ENCODE data around the gene PNPLA1. TPM values are rescaled to one million over a fixed set of nuclear protein-coding genes. Genes with fewer than 3 reads are reported as not detected.

PNPLA1 gene
- total RNA-seq, 2 donors from 2014 or later, result 2.0 TPM; not detected in 1

- 91% methylated on average over 4 of the region's 4 CpGs for WGBS
- H3K36me3 ChIP-seq, result no peaks in the 10 kb centered on the region
- no peak for TF ChIP-seq POLR2AphosphoS5 (IDR thresholded peaks at IDR 0.05)
- no peak for DNase-seq (ENCODE audit: low spot score)
- no peak overlapping the region for H3K27ac ChIP-seq
- H3K9me3 ChIP-seq, result no peaks in the 10 kb centered on the region
- no peak overlapping the region for H3K4me3 ChIP-seq
- intact Hi-C loops (cut with DNase I), result no loop called here
- no peaks in the 10 kb centered on the region for H3K4me1 ChIP-seq (replicated peaks)
- no peaks in the 10 kb centered on the region for H3K27me3 ChIP-seq (replicated peaks; ENCODE audit: insufficient read depth)
Measured at GRCh38 chr6:36280983-36281382, 11.1 kb downstream of the PNPLA1 start.

DNA sequence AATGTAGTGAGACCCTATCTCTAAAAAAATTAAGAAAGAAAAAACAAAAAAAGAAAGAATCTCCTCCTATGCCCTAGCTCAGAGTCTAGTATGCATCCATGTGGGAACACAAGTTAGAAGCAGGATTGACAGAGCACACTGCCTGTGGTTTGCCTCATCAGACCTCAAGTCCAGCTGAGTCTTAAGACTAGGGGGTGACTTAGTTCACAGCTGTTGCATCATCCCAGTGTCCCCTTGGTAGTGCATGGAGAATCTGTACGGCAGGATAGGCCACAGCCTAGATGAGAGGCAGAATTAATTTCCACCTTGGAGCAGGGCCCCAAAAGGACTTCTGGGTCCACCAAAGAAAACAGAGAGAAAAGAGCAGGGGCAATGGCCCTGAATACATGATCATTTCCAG is 13.7 kb downstream of the PNPLA1 start:
- intact Hi-C loops (cut with DNase I), result no loop called here
- no peaks in the 10 kb centered on the region for H3K9me3 ChIP-seq
- DNase-seq (ENCODE audit: low spot score), result no peak

DNA sequence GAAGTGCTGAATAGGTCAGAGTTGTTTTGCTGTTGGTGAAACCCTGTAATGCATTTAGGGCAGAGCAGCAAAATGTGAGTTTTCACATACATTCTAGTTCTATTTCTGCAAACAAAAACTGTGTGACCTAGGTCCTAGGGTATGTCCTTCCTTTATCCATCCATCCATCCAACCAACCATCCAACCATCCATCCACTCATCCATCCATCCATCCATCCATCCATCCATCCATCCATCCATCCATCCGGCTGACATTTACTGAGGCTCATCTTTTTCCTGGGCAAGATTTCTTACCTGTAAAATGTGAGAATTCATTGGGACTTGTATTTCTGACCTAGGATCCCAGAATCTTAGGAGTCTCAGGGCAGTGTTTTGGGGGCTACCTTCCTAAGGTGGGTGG is 14.5 kb downstream of the PNPLA1 start:
- no peak overlapping the region for H3K4me3 ChIP-seq
- WGBS, result 94% methylated on average over 1 of the region's 1 CpG
- no peaks in the 10 kb centered on the region for H3K27me3 ChIP-seq (replicated peaks; ENCODE audit: insufficient read depth)
- no peaks in the 10 kb centered on the region for H3K9me3 ChIP-seq
- no peaks in the 10 kb centered on the region for H3K4me1 ChIP-seq (replicated peaks)
- H3K27ac ChIP-seq, result no peak overlapping the region
- no peaks in the 10 kb centered on the region for H3K36me3 ChIP-seq
- DNase-seq (ENCODE audit: low spot score), result no peak
- intact Hi-C loops (cut with DNase I), result no loop called here
- no peak for TF ChIP-seq POLR2AphosphoS5 (IDR thresholded peaks at IDR 0.05)
- no peak for TF ChIP-seq CTCF (IDR thresholded peaks at IDR 0.05)
- no peak for TF ChIP-seq POLR2A (IDR thresholded peaks at IDR 0.05)

More for the DNA sequence above, 13.7 kb downstream of the PNPLA1 start:
- 81% methylated on average over 1 of the region's 1 CpG for WGBS
- H3K27ac ChIP-seq, result no peak overlapping the region
- no peaks in the 10 kb centered on the region for H3K4me1 ChIP-seq (replicated peaks)
- no peak overlapping the region for H3K4me3 ChIP-seq
- TF ChIP-seq CTCF (IDR thresholded peaks at IDR 0.05) (no peak), POLR2AphosphoS5 (IDR thresholded peaks at IDR 0.05) (no peak), POLR2A (IDR thresholded peaks at IDR 0.05) (no peak)
- no peaks in the 10 kb centered on the region for H3K36me3 ChIP-seq
- H3K27me3 ChIP-seq (replicated peaks; ENCODE audit: insufficient read depth), result no peaks in the 10 kb centered on the region

DNA sequence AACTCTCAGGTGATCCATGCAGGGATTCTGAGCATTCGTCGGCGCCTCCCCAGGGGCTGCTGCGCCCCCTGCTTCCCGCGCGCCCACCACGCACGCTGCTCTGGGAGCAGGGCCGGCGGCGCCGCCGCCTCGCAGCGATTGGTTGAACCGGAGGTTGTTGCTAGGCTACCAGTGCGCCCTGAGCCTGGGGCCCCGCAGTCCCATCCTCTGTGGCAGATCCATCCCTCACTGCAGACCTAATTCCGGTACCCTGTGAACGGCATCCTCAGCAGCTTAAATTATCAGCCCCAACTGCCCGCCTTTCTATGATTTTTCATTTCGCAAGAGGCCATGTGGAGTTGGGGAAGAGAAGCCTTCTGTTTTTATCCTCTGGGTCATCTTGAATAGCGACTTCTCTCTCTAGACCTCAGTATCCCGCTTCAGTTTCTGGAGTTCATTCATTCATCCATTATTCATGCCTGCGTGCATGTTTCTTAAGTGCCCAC is 15.4 kb downstream of the PNPLA1 start:
- H3K4me3 ChIP-seq, result no peak overlapping the region
- no peaks in the 10 kb centered on the region for H3K27me3 ChIP-seq (replicated peaks; ENCODE audit: insufficient read depth)
- TF ChIP-seq POLR2AphosphoS5 (IDR thresholded peaks at IDR 0.05) (no peak), CTCF (IDR thresholded peaks at IDR 0.05) (no peak), POLR2A (IDR thresholded peaks at IDR 0.05) (no peak)
- no peak for DNase-seq (ENCODE audit: low spot score)
- H3K27ac ChIP-seq, result no peak overlapping the region
- no peaks in the 10 kb centered on the region for H3K4me1 ChIP-seq (replicated peaks)
- 13% methylated on average over 26 of the region's 26 CpGs for WGBS
- intact Hi-C loops (cut with DNase I), result no loop called here
- no peaks in the 10 kb centered on the region for H3K9me3 ChIP-seq
- no peaks in the 10 kb centered on the region for H3K36me3 ChIP-seq

- Histone ChIP-seq H3K27me3 (replicated peaks; ENCODE audit: insufficient read depth) (no peaks in the 10 kb centered on the region), H3K36me3 (no peaks in the 10 kb centered on the region), H3K9me3 (no peaks in the 10 kb centered on the region), H3K4me3 (no peak overlapping the region), H3K27ac (no peak overlapping the region), H3K4me1 (replicated peaks) (no peaks in the 10 kb centered on the region)
- DNase-seq (ENCODE audit: low spot score), result no peak
- intact Hi-C loops (cut with DNase I), result no loop called here
- 95% methylated on average over 1 of the region's 1 CpG for WGBS
- TF ChIP-seq POLR2A (IDR thresholded peaks at IDR 0.05), result no peak
- no peak for TF ChIP-seq CTCF (IDR thresholded peaks at IDR 0.05)
- no peak for TF ChIP-seq POLR2AphosphoS5 (IDR thresholded peaks at IDR 0.05)
Measured at GRCh38 chr6:36285797-36286196, 15.9 kb downstream of the PNPLA1 start.
